OCI-LY3 (cell line): Measurements from ENCODE around the gene DPYD.

Source experiments
- CTCF ChIP-seq: fragments of 200-600, 300-600 bp; sonication (generic); IDR thresholded peaks from 2 replicates; pipeline ENCODE4 v1.5.1; 2014; ENCODE audit warnings: antibody characterized with exemption, low read length, low read depth
- EZH2phosphoT487 ChIP-seq: fragments of 200-600 bp; shearing (Covaris generic); IDR thresholded peaks from 2 replicates; pipeline ENCODE4 v1.6.1; 2018; ENCODE audit warnings: antibody characterized with exemption, mixed run types, low read depth

GRCh38 chr1:97507863-97508262, 413.0 kb downstream of the DPYD start:
- TF ChIP-seq CTCF (no peak), EZH2phosphoT487 (no peak)
